GM18873 (cell line): Measurements from ENCODE around the gene SLFN5.
"Not testable (repeated sequence)": the region's sequence is repeated elsewhere in the genome, so short reads cannot be mapped to it uniquely, and the experiment has no call there.

Experiments used
- ATAC-seq: cut with Tn5 transposase; IDR thresholded peaks from one replicate; pipeline ENCODE4 v1.9.1; 2021; ENCODE audit warnings: mild to moderate bottlenecking, moderate library complexity, moderate number of reproducible peaks; ENCODE audit not compliant: unreplicated experiment, low FRiP score

The SLFN5 gene

GRCh38 chr17:35241520-35241919 is 1.4 kb upstream of the SLFN5 start:
- ATAC-seq = no peak

- ATAC-seq = peak; percentile 29
These were observed 591 bp upstream of the SLFN5 start for GRCh38 chr17:35242158-35242804.

GRCh38 chr17:35243561-35244340 is 879 bp downstream of the SLFN5 start:
- peak; percentile 7 for ATAC-seq

- peak; percentile 70 for ATAC-seq
These were observed 1.7 kb downstream of the SLFN5 start for GRCh38 chr17:35244341-35245195.

GRCh38 chr17:35245196-35245486 is 2.3 kb downstream of the SLFN5 start:
- ATAC-seq = no peak

- no peak for ATAC-seq
These were observed 9.8 kb downstream of the SLFN5 start for GRCh38 chr17:35252651-35253050.

GRCh38 chr17:35254107-35254773 is 11.4 kb downstream of the SLFN5 start:
- ATAC-seq = no peak

- no peak for ATAC-seq
These were observed 12.4 kb downstream of the SLFN5 start for GRCh38 chr17:35255316-35255715.

- ATAC-seq = no peak
These were observed 13.8 kb downstream of the SLFN5 start for GRCh38 chr17:35256629-35257028.

GRCh38 chr17:35257208-35257659 is 14.4 kb downstream of the SLFN5 start:
- no peak for ATAC-seq

GRCh38 chr17:35259001-35259400 is 16.1 kb downstream of the SLFN5 start:
- no peak for ATAC-seq

- ATAC-seq = no peak
These were observed 22.2 kb downstream of the SLFN5 start for GRCh38 chr17:35265071-35265470.

- ATAC-seq = no peak
These were observed 22.8 kb downstream of the SLFN5 start for GRCh38 chr17:35265566-35266141.

- not testable (repeated sequence) for ATAC-seq
These were observed 31.5 kb downstream of the SLFN5 start for GRCh38 chr17:35274167-35275066.

GRCh38 chr17:35278454-35278853 is 35.6 kb downstream of the SLFN5 start:
- not testable (repeated sequence) for ATAC-seq

GRCh38 chr17:35278876-35279275 is 36.0 kb downstream of the SLFN5 start:
- ATAC-seq = not testable (repeated sequence)

- no peak for ATAC-seq
These were observed 40.9 kb downstream of the SLFN5 start for GRCh38 chr17:35283767-35284166.

- ATAC-seq = no peak
These were observed 42.1 kb downstream of the SLFN5 start for GRCh38 chr17:35284955-35285354.

- ATAC-seq = no peak
These were observed 43.4 kb downstream of the SLFN5 start for GRCh38 chr17:35286120-35286781.
